Measurements from ENCODE around the gene KIF1B. TPM values are rescaled to one million over a fixed set of nuclear protein-coding genes. Genes with fewer than 3 reads are reported as not detected.

Gene KIF1B
- total RNA-seq, 2 experiments from 2014 or later: 12.3 to 13.5 TPM

GRCh38 chr1:10178597-10179405 is 31.6 kb upstream of the KIF1B start:
- H3K36me3 Mint-ChIP-seq (ENCODE audit: low read depth): peaks cover 23% of the 10 kb centered on the region
- ChIA-PET POLR2A (no interaction called here), CTCF (interaction anchor here (0.8 kb wide), 1 partner anchor 31 kb away, joined by 3 read pairs; no protein-coding TSS in a partner anchor)
- no peak for ATAC-seq
- H3K9me3 Mint-ChIP-seq (ENCODE audit: low read depth): peaks cover 2% of the 10 kb centered on the region
- no peak overlapping the region for H3K27ac Mint-ChIP-seq
- no peaks in the 10 kb centered on the region for H3K4me1 Mint-ChIP-seq
- no peak overlapping the region for H3K4me3 Mint-ChIP-seq
- no peak for DNase-seq
- H3K27me3 Mint-ChIP-seq: no peaks in the 10 kb centered on the region
- intact Hi-C loops (cut with DNase I, micrococcal nuclease): no loop called here

- DNase-seq (no peak), ATAC-seq (no peak)
- no peak overlapping the region for H3K27ac Mint-ChIP-seq
- H3K4me1 Mint-ChIP-seq: no peaks in the 10 kb centered on the region
- H3K4me3 Mint-ChIP-seq: no peak overlapping the region
- peaks cover 2% of the 10 kb centered on the region for H3K9me3 Mint-ChIP-seq (ENCODE audit: low read depth)
- intact Hi-C loops (cut with DNase I, micrococcal nuclease): no loop called here
- CTCF ChIA-PET: no interaction called here
- H3K27me3 Mint-ChIP-seq: no peaks in the 10 kb centered on the region
- POLR2A ChIA-PET: no interaction called here
- peaks cover 19% of the 10 kb centered on the region for H3K36me3 Mint-ChIP-seq (ENCODE audit: low read depth)
Observed at GRCh38 chr1:10179406-10180091, 30.8 kb upstream of the KIF1B start.

GRCh38 chr1:10181154-10181553 is 29.2 kb upstream of the KIF1B start:
- H3K27ac Mint-ChIP-seq: no peak overlapping the region
- ChIA-PET CTCF (no interaction called here), POLR2A (no interaction called here)
- H3K4me3 Mint-ChIP-seq: no peak overlapping the region
- intact Hi-C loops (cut with DNase I, micrococcal nuclease): no loop called here
- no peaks in the 10 kb centered on the region for H3K9me3 Mint-ChIP-seq (ENCODE audit: low read depth)
- DNase-seq: no peak
- H3K4me1 Mint-ChIP-seq: no peaks in the 10 kb centered on the region
- H3K27me3 Mint-ChIP-seq: no peaks in the 10 kb centered on the region
- ATAC-seq: no peak
- H3K36me3 Mint-ChIP-seq (ENCODE audit: low read depth): peaks cover 8% of the 10 kb centered on the region

DNA sequence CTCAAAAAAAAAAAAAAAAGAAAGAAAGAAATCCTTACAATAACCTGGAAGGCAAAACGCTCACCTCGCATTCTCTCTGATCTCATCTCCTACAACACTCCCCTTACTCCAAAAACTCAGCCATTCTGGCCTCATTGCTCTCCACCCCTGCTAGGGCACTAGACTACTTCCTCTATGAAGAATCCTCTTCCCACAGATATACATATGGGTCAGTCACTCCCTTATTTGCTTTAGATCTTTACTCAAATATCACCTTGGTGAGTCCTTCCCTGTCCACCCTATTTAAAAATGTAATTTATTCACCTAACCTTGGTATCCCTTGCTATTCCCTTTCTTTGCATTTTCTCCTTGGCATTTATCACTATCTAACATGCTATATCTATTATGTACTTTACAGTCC is 24.6 kb upstream of the KIF1B start:
- H3K4me1 Mint-ChIP-seq: no peaks in the 10 kb centered on the region
- ATAC-seq (no peak), DNase-seq (no peak)
- H3K4me3 Mint-ChIP-seq: no peak overlapping the region
- CTCF ChIA-PET: no interaction called here
- no peaks in the 10 kb centered on the region for H3K27me3 Mint-ChIP-seq
- intact Hi-C loops (cut with DNase I, micrococcal nuclease): no loop called here
- no peaks in the 10 kb centered on the region for H3K9me3 Mint-ChIP-seq (ENCODE audit: low read depth)
- H3K36me3 Mint-ChIP-seq (ENCODE audit: low read depth): no peaks in the 10 kb centered on the region
- POLR2A ChIA-PET: interaction anchor here (1.4 kb wide), 1 partner anchor 15 kb away, joined by 4 read pairs; no protein-coding TSS in a partner anchor
- H3K27ac Mint-ChIP-seq: no peak overlapping the region

DNA sequence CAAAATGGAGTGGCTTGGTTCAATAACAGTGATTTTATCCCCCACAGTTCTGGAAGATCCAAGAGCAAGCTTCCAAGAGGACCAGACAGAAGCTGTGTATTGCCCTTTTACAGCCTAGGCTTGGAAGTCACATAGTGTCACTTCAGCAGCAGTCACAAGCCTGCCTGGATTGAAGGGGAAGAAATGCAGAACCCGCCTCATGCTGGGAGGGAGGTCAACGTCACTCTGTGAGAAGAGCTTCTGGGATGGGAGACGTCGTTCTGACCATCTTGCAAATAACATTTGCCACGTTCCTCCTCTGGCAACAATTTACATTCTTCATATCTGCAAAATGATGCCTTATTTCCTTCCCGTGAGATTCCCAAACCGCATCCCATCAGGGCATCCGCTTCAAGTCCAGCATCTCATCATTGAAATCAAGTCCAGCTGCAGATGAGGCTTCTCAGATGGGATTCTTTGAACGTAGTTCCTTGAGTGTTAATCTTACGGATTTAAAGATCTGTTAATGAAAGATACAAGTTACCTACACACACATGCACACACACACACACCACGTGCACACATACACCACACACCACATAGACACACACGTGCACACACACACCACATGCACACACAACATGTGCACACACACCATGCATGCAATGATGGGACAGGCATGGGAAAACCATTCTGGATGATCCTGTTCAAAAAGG is 23.9 kb upstream of the KIF1B start:
- no peak for DNase-seq
- Mint-ChIP-seq H3K27me3 (no peaks in the 10 kb centered on the region), H3K4me1 (no peaks in the 10 kb centered on the region), H3K9me3 (ENCODE audit: low read depth) (no peaks in the 10 kb centered on the region), H3K27ac (no peak overlapping the region), H3K36me3 (ENCODE audit: low read depth) (no peaks in the 10 kb centered on the region), H3K4me3 (no peak overlapping the region)
- peak; percentile 48 for ATAC-seq
- POLR2A ChIA-PET: interaction anchor here (1.4 kb wide), 1 partner anchor 16 kb away, joined by 4 read pairs; no protein-coding TSS in a partner anchor
- intact Hi-C loops (cut with DNase I, micrococcal nuclease): no loop called here
- CTCF ChIA-PET: no interaction called here

DNA sequence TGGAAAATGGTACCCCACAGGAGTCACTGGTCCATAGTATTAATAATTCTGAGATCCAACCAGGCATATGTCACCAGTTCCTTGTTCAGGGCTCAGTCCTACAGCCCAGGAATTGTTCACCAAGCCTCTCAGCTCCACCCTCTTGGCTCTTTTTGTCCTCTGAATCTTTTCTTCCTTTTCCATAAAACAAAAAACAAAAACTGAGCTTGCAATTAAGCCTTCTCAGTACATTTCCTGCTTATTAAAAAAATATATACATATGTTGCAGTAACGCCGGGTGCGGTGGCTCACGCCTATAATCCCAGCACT is 23.4 kb upstream of the KIF1B start:
- no peaks in the 10 kb centered on the region for H3K4me1 Mint-ChIP-seq
- H3K4me3 Mint-ChIP-seq: no peak overlapping the region
- intact Hi-C loops (cut with DNase I, micrococcal nuclease): no loop called here
- ChIA-PET POLR2A (interaction anchor here (1.4 kb wide), 1 partner anchor 17 kb away, joined by 4 read pairs; no protein-coding TSS in a partner anchor), CTCF (interaction anchor here (0.6 to 1.2 kb wide), 2 partner anchors 25 to 222 kb away, joined by 3 to 4 read pairs; no protein-coding TSS in a partner anchor)
- ATAC-seq: peak; percentile 31
- no peaks in the 10 kb centered on the region for H3K36me3 Mint-ChIP-seq (ENCODE audit: low read depth)
- no peaks in the 10 kb centered on the region for H3K9me3 Mint-ChIP-seq (ENCODE audit: low read depth)
- no peak for DNase-seq
- H3K27me3 Mint-ChIP-seq: no peaks in the 10 kb centered on the region
- no peak overlapping the region for H3K27ac Mint-ChIP-seq

DNA sequence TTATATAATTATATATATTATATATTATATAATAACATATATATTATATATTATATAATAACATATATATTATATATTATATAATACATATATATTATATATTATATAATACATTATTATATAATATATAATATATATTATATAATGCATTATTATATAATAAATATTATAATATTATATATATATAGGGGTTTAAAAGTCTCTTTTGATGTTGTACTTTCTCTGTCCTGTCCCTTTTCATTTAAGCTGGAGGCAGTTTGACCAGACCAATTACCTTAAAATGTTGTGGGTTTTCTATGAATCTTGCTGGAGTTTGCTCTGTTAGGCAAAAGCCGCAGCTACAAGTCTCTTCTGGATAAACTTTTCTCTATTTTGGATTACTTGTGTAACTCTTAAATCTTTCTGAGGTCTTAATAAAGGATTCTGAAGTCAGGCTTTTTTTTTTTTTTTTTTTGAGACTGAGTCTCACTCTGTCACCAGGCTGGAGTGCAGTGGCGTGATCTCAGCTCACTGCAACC is 22.2 kb upstream of the KIF1B start:
- intact Hi-C loops (cut with DNase I, micrococcal nuclease): no loop called here
- no peaks in the 10 kb centered on the region for H3K27me3 Mint-ChIP-seq
- H3K36me3 Mint-ChIP-seq (ENCODE audit: low read depth): no peaks in the 10 kb centered on the region
- H3K4me1 Mint-ChIP-seq: no peaks in the 10 kb centered on the region
- no peak for DNase-seq
- ChIA-PET CTCF (interaction anchor here (0.7 to 1.2 kb wide), 2 partner anchors 23 to 315 kb away, joined by 3 read pairs; no protein-coding TSS in a partner anchor), POLR2A (no interaction called here)
- ATAC-seq: no peak
- H3K9me3 Mint-ChIP-seq (ENCODE audit: low read depth): no peaks in the 10 kb centered on the region
- H3K4me3 Mint-ChIP-seq: no peak overlapping the region
- H3K27ac Mint-ChIP-seq: no peak overlapping the region

DNA sequence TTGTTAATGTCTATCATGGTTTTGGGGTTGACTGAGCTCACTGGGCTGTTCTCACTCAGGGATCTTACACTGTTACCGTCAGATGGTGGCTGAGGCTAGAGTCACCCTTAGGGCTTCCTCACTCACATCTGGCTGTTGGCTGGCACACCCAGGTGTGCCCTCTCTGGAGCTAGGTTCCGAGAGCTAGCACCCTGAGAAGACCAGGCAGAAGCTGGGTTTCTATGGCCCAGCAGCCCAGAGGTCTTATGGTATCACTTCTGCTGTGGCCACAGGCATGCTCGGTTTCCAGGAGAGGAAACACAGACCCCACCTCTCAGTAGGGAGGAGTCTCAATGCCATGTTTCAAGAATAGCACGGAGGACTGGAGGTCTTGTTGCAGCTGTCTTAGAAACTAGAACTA is 20.7 kb upstream of the KIF1B start:
- DNase-seq: no peak
- Mint-ChIP-seq H3K9me3 (ENCODE audit: low read depth) (no peaks in the 10 kb centered on the region), H3K4me1 (no peaks in the 10 kb centered on the region), H3K36me3 (ENCODE audit: low read depth) (no peaks in the 10 kb centered on the region), H3K27ac (no peak overlapping the region), H3K4me3 (no peak overlapping the region), H3K27me3 (peaks cover 2% of the 10 kb centered on the region)
- ChIA-PET POLR2A (interaction anchor here (0.7 kb wide), 1 partner anchor 475 kb away, joined by 4 read pairs; no protein-coding TSS in a partner anchor), CTCF (interaction anchor here (0.6 to 1.3 kb wide), 2 partner anchors 20 to 211 kb away, joined by 3 to 6 read pairs; partner anchors contain the start of gene KIF1B)
- intact Hi-C loops (cut with DNase I, micrococcal nuclease): no loop called here
- peak; percentile 44 for ATAC-seq

DNA sequence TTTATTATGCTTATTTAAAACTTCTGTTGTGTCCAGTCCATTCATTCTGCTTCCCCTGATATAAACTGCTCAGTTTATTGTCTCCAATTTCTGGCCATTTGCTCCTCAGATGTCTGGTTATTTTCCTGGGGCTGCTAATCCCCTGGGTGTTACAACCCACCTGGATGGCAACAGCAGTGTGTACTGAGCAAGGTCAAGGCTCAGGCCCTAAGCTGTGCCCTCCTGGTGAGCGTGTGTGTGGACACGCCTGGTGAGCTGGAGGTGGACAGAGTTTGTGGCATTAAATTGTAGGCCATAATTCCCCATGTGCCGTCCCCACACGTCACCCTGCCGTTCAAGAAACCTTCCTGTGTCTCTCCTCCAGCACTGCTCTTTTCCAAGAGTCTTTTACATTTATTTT is 18.1 kb upstream of the KIF1B start:
- no peaks in the 10 kb centered on the region for H3K4me1 Mint-ChIP-seq
- H3K4me3 Mint-ChIP-seq: no peak overlapping the region
- no peak for ATAC-seq
- H3K9me3 Mint-ChIP-seq (ENCODE audit: low read depth): no peaks in the 10 kb centered on the region
- CTCF ChIA-PET: interaction anchor here (1.0 kb wide), 1 partner anchor 17 kb away, joined by 3 read pairs; no protein-coding TSS in a partner anchor
- no peak for DNase-seq
- POLR2A ChIA-PET: no interaction called here
- H3K27ac Mint-ChIP-seq: no peak overlapping the region
- intact Hi-C loops (cut with DNase I, micrococcal nuclease): no loop called here
- no peaks in the 10 kb centered on the region for H3K36me3 Mint-ChIP-seq (ENCODE audit: low read depth)
- H3K27me3 Mint-ChIP-seq: peaks cover 4% of the 10 kb centered on the region

DNA sequence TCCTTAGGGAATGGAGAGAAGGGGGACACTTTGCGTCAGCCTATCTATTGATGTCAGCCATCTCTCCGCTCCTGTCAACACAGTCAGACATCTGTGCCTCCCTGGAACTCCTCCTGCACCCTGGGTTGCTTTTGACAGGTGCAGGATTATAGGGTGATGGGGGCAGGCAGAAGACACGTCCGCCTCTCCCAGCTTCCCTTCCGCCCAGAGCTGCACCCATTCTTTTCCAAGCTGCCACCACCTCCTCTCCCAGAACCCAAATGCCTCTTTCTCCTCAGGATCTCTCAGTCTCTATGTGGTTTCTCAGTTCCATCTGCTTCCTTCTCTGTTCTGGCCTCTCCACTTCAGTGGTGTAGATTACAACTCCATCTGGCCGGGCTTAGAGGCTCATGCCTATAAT is 17.1 kb upstream of the KIF1B start:
- intact Hi-C loops (cut with DNase I, micrococcal nuclease): no loop called here
- Mint-ChIP-seq H3K9me3 (ENCODE audit: low read depth) (no peaks in the 10 kb centered on the region), H3K27me3 (peaks cover 6% of the 10 kb centered on the region), H3K4me3 (no peak overlapping the region), H3K36me3 (ENCODE audit: low read depth) (no peaks in the 10 kb centered on the region), H3K4me1 (no peaks in the 10 kb centered on the region), H3K27ac (no peak overlapping the region)
- DNase-seq (no peak), ATAC-seq (no peak)
- POLR2A ChIA-PET: no interaction called here
- CTCF ChIA-PET: interaction anchor here (1.0 kb wide), 1 partner anchor 16 kb away, joined by 3 read pairs; no protein-coding TSS in a partner anchor

GRCh38 chr1:10195570-10195969 is 14.8 kb upstream of the KIF1B start:
- no peaks in the 10 kb centered on the region for H3K4me1 Mint-ChIP-seq
- peaks cover 8% of the 10 kb centered on the region for H3K27me3 Mint-ChIP-seq
- no peak overlapping the region for H3K27ac Mint-ChIP-seq
- H3K9me3 Mint-ChIP-seq (ENCODE audit: low read depth): no peaks in the 10 kb centered on the region
- CTCF ChIA-PET: no interaction called here
- no peak for ATAC-seq
- no peaks in the 10 kb centered on the region for H3K36me3 Mint-ChIP-seq (ENCODE audit: low read depth)
- H3K4me3 Mint-ChIP-seq: no peak overlapping the region
- no peak for DNase-seq
- POLR2A ChIA-PET: no interaction called here
- intact Hi-C loops (cut with DNase I, micrococcal nuclease): no loop called here
